ENCODE measurements around the gene RAB11FIP4. TPM values are rescaled to one million over a fixed set of nuclear protein-coding genes. Genes with fewer than 3 reads are reported as not detected.

RAB11FIP4 gene
- total RNA-seq, 1 donor from 2014 or later: 0.99 TPM

- no peak overlapping the region for H3K27ac Mint-ChIP-seq (ENCODE audit: unreplicated experiment)
- peaks cover 48% of the 10 kb centered on the region for H3K27me3 Mint-ChIP-seq (ENCODE audit: unreplicated experiment)
- H3K4me3 Mint-ChIP-seq (ENCODE audit: unreplicated experiment): no peak overlapping the region
- H3K36me3 Mint-ChIP-seq (ENCODE audit: unreplicated experiment): no peaks in the 10 kb centered on the region
- no peak for TF ChIP-seq CTCF (IDR thresholded peaks at IDR 0.05)
- H3K9me3 Mint-ChIP-seq (ENCODE audit: unreplicated experiment): no peaks in the 10 kb centered on the region
- H3K4me1 Mint-ChIP-seq (ENCODE audit: unreplicated experiment): no peaks in the 10 kb centered on the region
- DNase-seq (ENCODE audit: extremely low spot score, unreplicated experiment): no peak
Observed at GRCh38 chr17:31476525-31477416, 85.3 kb downstream of the RAB11FIP4 start.

DNA sequence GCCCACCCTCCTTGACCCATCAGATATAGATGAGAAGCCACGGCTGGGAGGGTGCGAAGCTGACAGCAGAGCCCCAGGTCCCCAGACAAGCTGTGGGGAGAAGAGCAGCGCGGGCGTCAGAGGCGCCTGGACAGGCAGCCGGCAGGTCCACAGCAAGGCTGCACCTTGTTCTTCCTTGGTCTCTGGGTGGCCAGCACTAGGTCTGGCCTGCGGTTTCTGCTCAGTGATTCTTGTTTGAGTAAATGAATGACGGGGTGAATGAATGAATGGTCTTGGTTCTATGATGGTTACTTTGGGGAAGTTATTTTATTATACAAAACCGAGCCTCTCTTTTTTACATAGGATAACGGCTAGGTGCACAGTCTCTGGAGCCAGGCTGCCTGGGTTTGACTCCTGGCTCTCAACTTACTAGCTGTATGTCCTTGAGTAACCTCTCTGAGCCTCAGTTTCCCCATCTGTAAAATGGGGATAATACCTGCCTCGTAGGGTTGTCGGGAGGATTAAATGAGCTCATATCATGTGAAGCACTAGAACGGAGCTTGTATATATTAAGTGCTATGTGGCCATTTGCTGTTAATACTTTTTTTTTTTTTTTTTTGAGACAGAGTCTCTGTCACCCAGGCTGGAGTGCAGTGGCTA lies 86.1 kb downstream of the RAB11FIP4 start:
- Mint-ChIP-seq H3K4me1 (ENCODE audit: unreplicated experiment) (no peaks in the 10 kb centered on the region), H3K4me3 (ENCODE audit: unreplicated experiment) (no peak overlapping the region), H3K27me3 (ENCODE audit: unreplicated experiment) (peaks cover 48% of the 10 kb centered on the region), H3K36me3 (ENCODE audit: unreplicated experiment) (no peaks in the 10 kb centered on the region), H3K27ac (ENCODE audit: unreplicated experiment) (no peak overlapping the region), H3K9me3 (ENCODE audit: unreplicated experiment) (no peaks in the 10 kb centered on the region)
- TF ChIP-seq CTCF (IDR thresholded peaks at IDR 0.05): no peak
- DNase-seq (ENCODE audit: extremely low spot score, unreplicated experiment): no peak

GRCh38 chr17:31479062-31479408 lies 87.6 kb downstream of the RAB11FIP4 start:
- Mint-ChIP-seq H3K4me3 (ENCODE audit: unreplicated experiment) (no peak overlapping the region), H3K4me1 (ENCODE audit: unreplicated experiment) (no peaks in the 10 kb centered on the region), H3K27ac (ENCODE audit: unreplicated experiment) (no peak overlapping the region), H3K36me3 (ENCODE audit: unreplicated experiment) (no peaks in the 10 kb centered on the region), H3K9me3 (ENCODE audit: unreplicated experiment) (no peaks in the 10 kb centered on the region), H3K27me3 (ENCODE audit: unreplicated experiment) (peaks cover 44% of the 10 kb centered on the region)
- no peak for TF ChIP-seq CTCF (IDR thresholded peaks at IDR 0.05)
- no peak for DNase-seq (ENCODE audit: extremely low spot score, unreplicated experiment)

DNA sequence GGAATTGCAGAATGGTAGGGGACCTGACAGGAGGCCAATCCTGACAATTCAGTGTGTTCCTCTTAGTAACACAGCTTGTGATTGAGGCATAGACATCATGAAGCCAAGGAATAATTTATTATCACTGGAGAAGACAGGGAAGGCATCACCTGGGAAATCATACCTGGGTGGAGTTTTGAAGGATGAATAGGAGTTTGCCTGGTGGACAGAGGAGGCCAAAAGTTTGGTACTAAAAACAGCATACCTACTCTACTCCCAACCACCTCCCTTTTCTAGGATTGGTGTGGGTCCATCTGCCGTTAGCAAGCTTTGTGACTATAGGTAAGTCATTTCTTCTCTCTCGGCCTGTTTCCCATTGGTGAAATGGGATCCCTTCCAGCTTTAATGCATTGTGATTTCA lies 88.0 kb downstream of the RAB11FIP4 start:
- peaks cover 48% of the 10 kb centered on the region for H3K27me3 Mint-ChIP-seq (ENCODE audit: unreplicated experiment)
- no peaks in the 10 kb centered on the region for H3K36me3 Mint-ChIP-seq (ENCODE audit: unreplicated experiment)
- H3K4me1 Mint-ChIP-seq (ENCODE audit: unreplicated experiment): no peaks in the 10 kb centered on the region
- H3K27ac Mint-ChIP-seq (ENCODE audit: unreplicated experiment): no peak overlapping the region
- H3K9me3 Mint-ChIP-seq (ENCODE audit: unreplicated experiment): no peaks in the 10 kb centered on the region
- no peak for DNase-seq (ENCODE audit: extremely low spot score, unreplicated experiment)
- TF ChIP-seq CTCF (IDR thresholded peaks at IDR 0.05): no peak
- H3K4me3 Mint-ChIP-seq (ENCODE audit: unreplicated experiment): no peak overlapping the region

GRCh38 chr17:31480067-31480466 lies 88.6 kb downstream of the RAB11FIP4 start:
- Mint-ChIP-seq H3K9me3 (ENCODE audit: unreplicated experiment) (no peaks in the 10 kb centered on the region), H3K27me3 (ENCODE audit: unreplicated experiment) (peaks cover 49% of the 10 kb centered on the region), H3K4me3 (ENCODE audit: unreplicated experiment) (no peak overlapping the region), H3K36me3 (ENCODE audit: unreplicated experiment) (no peaks in the 10 kb centered on the region), H3K27ac (ENCODE audit: unreplicated experiment) (no peak overlapping the region), H3K4me1 (ENCODE audit: unreplicated experiment) (no peaks in the 10 kb centered on the region)
- no peak for DNase-seq (ENCODE audit: extremely low spot score, unreplicated experiment)
- no peak for TF ChIP-seq CTCF (IDR thresholded peaks at IDR 0.05)

Measured in osteocyte (in vitro differentiated cells).